GM08714 (cell line): ENCODE measurements around the gene FOXN3.
A peak's percentile ranks its signal among the peaks of the same experiment; 100 is the strongest.

Source experiments
- H3K4me3 ChIP-seq: fragments of 200-500 bp; sonication (Bioruptor generic); 2 replicates; pipeline ENCODE4 v1.5.1; 2014; ENCODE audit warnings: mild to moderate bottlenecking, low read length, inconsistent platforms
- ZNF274 ChIP-seq: IDR thresholded peaks from 2 replicates; pipeline ENCODE4 v1.6.1; 2012; ENCODE audit warnings: mild to moderate bottlenecking, low read depth, low read length

Gene FOXN3

DNA sequence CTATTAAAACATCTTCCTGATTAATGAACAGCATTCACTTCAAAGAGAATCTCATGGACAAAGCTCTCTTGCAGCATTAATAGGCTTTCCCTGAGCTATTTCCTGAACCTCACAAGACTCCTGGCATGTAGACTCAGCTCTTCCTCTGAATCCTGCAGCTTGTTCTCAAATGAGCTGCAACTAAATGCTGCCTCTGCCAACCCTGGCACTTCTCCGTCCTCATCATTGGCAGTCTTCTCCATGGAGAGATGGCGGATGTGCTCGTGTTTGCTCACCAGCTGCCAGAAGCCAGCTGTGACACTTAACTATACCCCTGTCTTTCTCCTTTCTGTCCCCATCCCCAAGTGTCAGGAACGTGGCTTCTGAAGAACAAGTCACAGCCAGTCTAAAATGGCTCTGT, 232.1 kb downstream of the FOXN3 start:
- no peak overlapping the region for H3K4me3 ChIP-seq

DNA sequence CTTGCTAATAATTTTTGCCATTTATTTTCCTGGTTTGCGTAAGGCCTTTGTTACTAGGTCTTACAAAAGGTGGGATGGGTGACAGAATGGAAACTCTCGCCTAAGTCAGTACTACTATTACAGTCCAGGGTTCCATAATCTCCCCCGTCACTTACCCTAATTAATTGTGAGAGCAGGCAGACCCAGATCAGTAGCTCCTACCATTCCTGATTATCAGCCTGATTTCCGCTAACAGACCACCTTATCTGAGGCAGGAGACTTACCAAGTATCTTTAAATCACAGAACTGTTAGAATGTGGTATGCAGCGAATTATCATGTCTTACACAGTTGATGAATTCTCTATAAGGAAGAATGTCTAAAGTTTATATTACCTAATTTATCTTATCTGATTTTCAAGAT, 234.7 kb downstream of the FOXN3 start:
- no peak overlapping the region for H3K4me3 ChIP-seq
- TF ChIP-seq ZNF274 = no peak

More for the DNA sequence above, 232.1 kb downstream of the FOXN3 start:
- TF ChIP-seq ZNF274 = no peak

DNA sequence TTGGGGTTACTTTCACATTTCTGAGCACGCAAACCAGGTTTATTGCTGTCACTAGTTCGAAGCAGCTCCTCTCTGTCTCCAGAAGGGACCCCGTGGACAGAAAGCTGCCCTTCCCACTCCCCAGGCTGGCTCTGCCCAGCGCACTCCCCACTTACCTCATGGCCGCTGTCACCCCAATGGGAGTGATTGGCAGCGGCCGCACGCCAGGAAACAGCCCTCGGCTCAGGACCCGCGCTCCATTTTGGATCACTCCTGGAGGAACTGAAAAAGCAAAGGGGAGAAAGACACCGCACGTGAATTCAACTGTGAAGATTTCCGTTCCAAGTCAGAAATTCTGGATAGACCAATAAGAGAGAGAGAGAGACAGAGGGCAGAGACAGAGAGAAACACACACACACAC, 236.5 kb downstream of the FOXN3 start:
- H3K4me3 ChIP-seq = no peak overlapping the region
- no peak for TF ChIP-seq ZNF274

DNA sequence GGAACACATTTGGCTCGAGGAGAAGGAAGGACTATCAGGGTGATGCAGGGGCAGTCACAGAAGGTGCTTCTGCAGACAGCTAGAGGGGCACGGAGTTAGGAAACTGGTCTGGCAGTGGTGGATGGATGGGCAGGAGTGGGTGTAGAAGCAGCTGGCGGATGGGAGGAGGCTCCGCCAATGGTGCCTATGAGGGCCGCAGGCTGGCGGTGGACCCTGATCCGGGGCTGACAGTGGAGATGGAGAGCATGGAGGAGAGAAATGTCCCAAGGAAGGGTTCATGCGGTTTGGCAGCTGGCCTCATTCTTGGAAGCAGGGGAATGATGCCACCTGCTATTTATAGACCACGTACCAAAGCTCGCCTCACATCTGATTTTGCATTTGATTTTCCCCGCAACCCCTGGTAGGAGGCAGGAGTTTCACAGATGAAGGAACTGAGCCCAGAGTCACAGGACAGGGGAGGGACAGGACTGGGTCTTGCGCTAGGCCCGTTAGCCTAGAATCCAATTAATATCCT, 237.1 kb downstream of the FOXN3 start:
- no peak for TF ChIP-seq ZNF274

DNA sequence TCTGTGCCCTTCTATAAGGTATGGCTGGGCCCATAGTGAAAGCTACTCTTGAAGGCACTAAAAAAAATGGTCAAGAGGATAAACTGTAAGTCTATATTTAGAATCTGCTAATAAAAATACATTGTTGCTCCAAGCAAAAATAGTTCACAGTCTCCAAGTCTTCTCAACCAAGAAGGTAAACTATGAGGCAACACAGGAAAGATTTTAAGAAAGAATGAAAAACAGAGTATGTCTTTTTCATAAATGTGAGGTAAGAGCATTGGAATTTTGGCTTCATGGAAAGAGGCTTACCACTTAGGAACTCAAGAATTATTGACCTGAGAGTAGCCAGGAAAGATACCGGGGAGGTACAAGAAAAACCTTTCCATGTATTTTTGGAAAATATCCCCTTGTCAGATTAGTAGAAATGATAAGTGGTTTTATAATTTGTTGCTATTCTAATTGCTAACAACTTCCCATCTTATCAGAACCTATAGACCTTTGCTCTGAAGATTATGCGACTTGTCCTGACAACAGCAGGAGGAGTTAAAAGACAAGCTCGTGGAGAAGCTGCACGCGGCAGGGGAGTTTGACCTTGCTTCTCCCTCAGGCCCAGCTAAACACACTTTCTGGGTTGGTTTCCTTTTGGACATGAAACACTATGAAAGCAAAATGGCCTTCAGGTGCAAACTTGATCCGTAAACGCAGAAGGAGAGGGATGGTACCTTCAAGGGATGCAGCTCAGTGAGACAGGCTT, 238.1 kb downstream of the FOXN3 start:
- TF ChIP-seq ZNF274 = no peak
- no peak overlapping the region for H3K4me3 ChIP-seq

More for the DNA sequence above, 237.1 kb downstream of the FOXN3 start:
- no peak overlapping the region for H3K4me3 ChIP-seq

DNA sequence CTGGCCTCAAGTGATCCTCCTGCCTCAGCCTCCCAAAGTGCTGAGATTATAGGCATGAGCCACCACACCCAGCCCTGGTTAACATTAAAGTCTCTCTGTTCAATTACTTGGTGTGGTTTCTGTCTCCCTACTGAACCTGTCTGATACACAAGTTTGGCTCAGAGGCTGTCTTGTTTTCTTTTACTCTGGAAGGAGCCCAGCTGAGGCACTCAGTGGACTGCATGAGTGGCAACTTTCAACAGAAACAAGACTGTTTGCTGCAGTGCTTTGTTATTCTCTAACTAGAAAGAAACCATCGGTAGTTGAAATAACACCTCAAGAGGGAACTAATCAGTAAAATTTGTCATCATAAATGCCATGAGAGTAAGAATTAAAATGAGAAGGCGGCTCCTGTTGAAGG, 238.7 kb downstream of the FOXN3 start:
- no peak for TF ChIP-seq ZNF274
- no peak overlapping the region for H3K4me3 ChIP-seq

DNA sequence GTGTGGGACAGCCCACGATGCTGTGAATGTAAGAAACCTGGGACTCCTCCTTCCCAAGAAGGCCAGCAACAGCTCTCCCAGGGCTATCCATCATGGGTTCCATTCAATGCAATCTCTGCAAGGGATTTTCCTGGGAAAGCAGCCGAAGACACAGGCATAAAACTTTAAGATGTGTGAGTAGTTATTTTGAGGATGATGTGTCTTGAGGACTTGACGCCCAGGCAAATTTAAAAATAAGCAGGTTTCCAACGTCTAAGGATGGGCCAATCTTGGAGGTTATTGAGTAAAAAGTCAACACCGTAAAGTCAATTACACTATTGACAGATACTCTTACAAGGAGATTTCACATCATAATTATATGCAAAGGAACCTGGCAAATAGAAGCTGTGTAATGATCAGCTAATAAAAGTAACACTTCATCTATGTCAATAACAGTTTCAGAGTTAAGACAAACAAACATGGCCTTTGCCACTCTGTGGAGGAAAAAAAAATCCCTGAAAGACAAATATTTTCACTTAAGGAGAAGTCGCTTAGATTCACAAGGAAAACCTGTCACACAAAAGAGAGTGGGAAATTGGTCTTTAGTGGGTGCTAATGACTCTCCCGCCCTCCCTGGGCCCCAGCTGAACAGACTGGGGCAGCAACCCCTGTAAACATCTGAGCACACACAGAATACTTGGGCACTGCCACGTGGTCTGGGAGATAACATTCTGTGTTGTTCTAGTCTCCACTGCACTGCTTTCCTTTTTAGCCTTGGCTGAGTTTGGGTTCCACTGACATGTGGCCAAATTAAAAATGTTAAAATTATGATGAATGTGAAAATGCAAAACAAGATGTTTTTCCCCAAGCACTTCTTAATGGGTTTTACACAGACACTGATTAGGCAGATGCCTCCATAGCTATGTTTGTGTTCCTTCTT, 240.9 kb downstream of the FOXN3 start:
- no peak overlapping the region for H3K4me3 ChIP-seq
- no peak for TF ChIP-seq ZNF274

DNA sequence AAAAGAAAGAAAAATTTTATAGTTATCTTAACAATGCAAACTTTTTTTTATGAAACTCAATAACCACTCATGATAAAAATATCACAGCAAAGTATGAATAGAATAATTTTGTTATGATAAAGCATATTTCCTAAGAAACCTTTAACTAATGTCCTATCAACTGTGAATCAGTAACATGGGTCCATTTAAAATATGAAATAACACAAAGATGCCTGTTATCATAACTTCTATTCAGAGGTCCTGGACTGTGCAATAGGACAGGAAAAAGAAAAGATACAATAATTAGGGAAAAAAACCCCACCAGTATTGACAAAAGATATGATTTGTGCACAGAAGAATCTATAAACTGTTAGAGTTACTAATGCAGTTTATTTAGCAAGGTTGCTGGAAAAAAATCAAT, 245.4 kb downstream of the FOXN3 start:
- TF ChIP-seq ZNF274 = no peak
- H3K4me3 ChIP-seq = no peak overlapping the region

DNA sequence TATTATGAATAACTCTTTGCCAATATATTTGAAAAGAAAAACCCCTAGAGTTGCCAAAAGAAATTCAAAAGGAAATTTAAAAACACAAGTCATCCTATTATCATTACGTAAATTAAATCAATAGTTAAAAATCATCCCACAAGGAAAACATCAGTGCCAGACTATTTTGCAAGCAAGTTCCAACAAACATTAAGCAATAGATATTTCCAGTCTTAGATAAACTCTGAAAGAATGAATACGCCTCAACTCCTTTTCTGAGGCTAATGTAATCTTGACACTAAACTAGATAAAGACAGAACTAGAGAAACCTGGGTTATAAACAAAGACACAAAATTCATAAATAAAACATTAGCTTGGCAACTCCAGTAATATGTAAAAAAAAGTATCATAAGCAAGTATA, 245.9 kb downstream of the FOXN3 start:
- no peak for TF ChIP-seq ZNF274

DNA sequence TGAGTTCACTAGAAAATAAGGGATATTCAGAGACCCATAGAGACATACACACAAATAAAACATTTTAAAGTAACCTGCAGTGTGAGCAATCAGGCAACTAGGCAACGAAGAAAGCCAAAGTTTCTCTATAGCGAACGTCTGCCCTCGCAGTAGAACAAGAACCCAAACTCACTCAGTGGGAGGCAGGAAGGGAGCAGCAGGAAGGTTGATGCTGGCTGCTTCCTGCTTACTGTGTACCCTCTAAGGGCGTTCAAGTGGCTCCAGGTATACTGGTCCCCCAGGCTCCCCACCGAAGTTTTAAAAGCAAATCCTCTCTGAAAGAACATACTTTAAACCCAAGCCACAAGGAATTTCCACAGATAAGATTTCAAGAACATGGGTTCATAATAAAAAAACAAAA, 249.3 kb downstream of the FOXN3 start:
- no peak for TF ChIP-seq ZNF274
- H3K4me3 ChIP-seq = no peak overlapping the region

More for the DNA sequence above, 245.9 kb downstream of the FOXN3 start:
- H3K4me3 ChIP-seq = no peak overlapping the region

DNA sequence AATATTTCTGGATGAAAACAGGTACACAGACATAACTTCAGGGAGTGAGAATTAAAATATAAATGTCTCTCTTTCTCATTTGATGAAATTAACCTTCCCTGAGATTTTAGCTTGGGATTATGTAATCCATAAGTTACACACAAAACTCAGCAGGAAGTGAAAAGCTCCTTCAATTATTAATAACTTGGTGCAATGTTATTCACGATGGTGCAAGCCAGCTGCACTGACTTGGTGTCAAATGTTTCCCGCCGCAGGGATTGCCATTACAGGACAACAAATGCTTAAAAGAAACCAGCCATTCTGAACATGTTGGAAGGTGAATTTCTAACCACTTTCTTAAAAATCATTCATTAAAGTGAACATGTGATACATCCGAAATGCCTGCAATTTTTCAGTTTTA, 250.4 kb downstream of the FOXN3 start:
- no peak overlapping the region for H3K4me3 ChIP-seq
- TF ChIP-seq ZNF274 = no peak

DNA sequence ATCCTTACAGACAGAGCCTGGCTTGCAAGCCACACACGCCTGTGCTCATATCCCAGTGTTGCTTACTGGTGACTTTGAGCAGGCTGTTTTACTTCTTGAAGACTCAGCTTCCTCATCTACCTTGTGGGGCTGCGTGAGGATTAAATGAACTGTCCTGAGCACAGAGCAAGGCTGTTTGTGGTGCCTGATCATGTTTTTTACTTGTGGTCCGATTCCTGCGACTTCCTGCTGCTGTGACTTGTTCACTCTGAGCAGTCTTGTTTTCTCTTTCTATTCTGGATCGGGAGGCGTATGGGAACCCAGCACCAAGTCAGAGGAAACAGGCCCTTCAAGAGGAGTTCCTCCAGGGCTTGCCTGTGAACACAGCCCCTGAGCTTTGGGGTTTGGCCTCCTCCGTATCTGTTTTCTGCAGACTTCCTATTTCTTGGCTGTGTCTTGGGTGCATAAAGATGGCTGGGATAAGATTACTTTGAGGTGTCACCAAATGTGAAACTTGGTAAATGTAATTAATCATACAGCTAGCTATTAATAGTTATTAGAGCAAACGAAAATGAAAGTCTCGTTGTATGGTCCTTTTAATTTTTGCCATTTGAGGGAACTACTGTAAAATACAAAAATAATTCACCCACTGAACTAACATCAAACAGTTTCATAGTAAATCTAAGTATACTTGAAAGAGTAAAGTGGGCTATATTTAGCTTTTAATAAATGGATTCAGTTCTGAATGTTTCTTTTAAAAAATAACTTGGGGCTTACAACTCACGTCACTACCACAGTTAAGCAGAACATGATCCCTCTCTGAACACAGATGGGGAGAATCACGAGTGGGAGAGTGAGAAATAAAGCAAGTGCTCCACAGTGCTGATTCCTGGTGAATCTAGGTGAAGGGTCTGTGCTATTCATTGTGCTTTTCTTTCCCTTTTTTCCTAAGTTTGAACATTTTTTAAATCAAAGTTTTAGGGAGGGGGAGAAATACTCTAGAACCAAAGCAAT, 251.5 kb downstream of the FOXN3 start:
- H3K4me3 ChIP-seq = peak overlapping the region; percentile 66; the same call in 1 of the 2 replicates
- TF ChIP-seq ZNF274 = no peak

DNA sequence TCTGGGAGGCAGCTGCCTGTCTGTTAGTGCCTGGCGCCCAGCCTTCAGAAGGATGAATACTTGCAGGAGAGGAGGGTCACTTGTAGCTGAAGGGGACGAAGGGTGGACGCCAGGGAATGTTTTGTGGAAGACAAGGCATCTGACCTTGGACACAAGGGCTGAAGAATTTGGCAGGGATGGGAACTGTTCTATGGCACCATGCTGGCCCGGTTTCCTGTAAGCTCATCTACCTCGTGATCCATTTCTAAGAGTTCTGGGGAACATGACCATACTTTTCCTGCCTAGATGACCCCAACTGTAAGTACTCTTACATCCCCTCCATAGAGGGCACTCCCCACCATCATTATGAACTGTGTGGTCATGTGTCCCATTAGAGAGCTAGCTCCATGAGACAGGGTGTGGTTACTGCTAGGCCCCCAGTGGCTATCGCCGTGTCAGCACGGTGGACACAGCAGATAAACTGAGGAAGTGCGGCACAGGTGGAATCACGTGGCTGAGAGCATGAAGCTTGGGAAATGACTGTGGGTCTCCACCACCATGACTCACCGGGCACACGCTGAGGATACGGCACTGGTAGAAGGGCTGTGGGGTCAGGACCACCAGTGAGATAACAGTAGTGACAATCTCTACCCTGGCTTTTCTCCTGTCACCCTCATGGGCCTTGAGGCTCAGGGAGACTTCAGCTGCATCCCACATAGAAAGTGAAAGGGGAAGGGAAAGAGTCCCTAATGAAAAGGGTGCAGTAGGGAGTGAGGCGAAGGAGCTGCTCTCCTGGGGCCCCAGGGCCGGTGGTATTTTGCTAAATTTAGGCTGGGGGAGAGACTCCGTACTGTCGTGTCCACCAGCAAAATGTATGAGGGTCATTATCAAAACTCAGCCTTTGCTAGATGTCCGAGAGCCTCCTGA, 252.6 kb downstream of the FOXN3 start:
- TF ChIP-seq ZNF274 = no peak
- H3K4me3 ChIP-seq = peak overlapping the region; percentile 66; the same call in 1 of the 2 replicates
